ENCODE measurements around the gene ZNF827. TPM values are rescaled to one million over a fixed set of nuclear protein-coding genes. Genes with fewer than 3 reads are reported as not detected.

ZNF827 gene
- total RNA-seq, 1 experiment from 2014 or later, result 19.1 TPM

- intact Hi-C loops (cut with micrococcal nuclease), result no loop called here
- CTCF ChIA-PET, result no interaction called here
- Histone ChIP-seq H4K20me1 (ENCODE audit: insufficient read depth) (no peaks in the 10 kb centered on the region), H3K27ac (ENCODE audit: low read depth, low read length) (no peak overlapping the region), H3K79me2 (ENCODE audit: insufficient read depth, low read length) (no peaks in the 10 kb centered on the region), H3K4me2 (ENCODE audit: low read length) (no peak overlapping the region), H3K9me3 (ENCODE audit: control insufficient read depth in 1 of 2, insufficient read depth in 1 of 2, low read depth in 1 of 2, low read length in 2 of 2) (no peaks in the 10 kb centered on the region), H3K36me3 (ENCODE audit: control insufficient read depth in 1 of 2, insufficient read depth in 2 of 2, low read length in 2 of 2) (no peaks in the 10 kb centered on the region), H3K4me1 (ENCODE audit: control insufficient read depth in 1 of 2, insufficient read depth in 2 of 2, low read length in 2 of 2) (peaks cover 16 to 27% of the 10 kb centered on the region in 2 experiments), H3K4me3 (replicated peaks in 1 of 2; ENCODE audit: low read depth in 1 of 2, low read length in 2 of 2) (no peak overlapping the region), H3K9ac (ENCODE audit: low read length) (no peak overlapping the region), H2AFZ (ENCODE audit: low read depth, low read length, poor library complexity, severe bottlenecking) (no peak overlapping the region), H3K9me2 (ENCODE audit: insufficient read depth) (no peaks in the 10 kb centered on the region), H3K27me3 (ENCODE audit: insufficient read depth, low read length) (no peaks in the 10 kb centered on the region)
- POLR2A ChIA-PET, result no interaction called here
- RAD21 ChIA-PET (ENCODE audit: low non-redundant PET in 1 of 2, low total read pairs in 2 of 2, uncharacterized antibody in 2 of 2, unreplicated experiment in 2 of 2), result no interaction called here
- ATAC-seq (no peak), DNase-seq (ENCODE audit: low read depth, low spot score) (no peak)
- BruUV-seq (replicated peaks), result no TSS peak
- TF ChIP-seq EZH2 (IDR thresholded peaks at IDR 0.05), result no peak
- TF ChIP-seq, protein P1, sequence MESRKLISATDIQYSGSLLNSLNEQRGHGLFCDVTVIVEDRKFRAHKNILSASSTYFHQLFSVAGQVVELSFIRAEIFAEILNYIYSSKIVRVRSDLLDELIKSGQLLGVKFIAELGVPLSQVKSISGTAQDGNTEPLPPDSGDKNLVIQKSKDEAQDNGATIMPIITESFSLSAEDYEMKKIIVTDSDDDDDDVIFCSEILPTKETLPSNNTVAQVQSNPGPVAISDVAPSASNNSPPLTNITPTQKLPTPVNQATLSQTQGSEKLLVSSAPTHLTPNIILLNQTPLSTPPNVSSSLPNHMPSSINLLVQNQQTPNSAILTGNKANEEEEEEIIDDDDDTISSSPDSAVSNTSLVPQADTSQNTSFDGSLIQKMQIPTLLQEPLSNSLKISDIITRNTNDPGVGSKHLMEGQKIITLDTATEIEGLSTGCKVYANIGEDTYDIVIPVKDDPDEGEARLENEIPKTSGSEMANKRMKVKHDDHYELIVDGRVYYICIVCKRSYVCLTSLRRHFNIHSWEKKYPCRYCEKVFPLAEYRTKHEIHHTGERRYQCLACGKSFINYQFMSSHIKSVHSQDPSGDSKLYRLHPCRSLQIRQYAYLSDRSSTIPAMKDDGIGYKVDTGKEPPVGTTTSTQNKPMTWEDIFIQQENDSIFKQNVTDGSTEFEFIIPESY (IDR thresholded peaks at IDR 0.05; ENCODE audit: extremely low read depth, insufficient replicate concordance, low read length), result no peak
- TF ChIP-seq SP1 (IDR thresholded peaks at IDR 0.05; ENCODE audit: low read depth), result no peak
- no peak for TF ChIP-seq ELF1 (IDR thresholded peaks at IDR 0.05; ENCODE audit: borderline replicate concordance, low read depth)
- no peak for TF ChIP-seq ZFX (IDR thresholded peaks at IDR 0.05)
- TF ChIP-seq ATF3 (IDR thresholded peaks at IDR 0.05), result no peak
- no peak for TF ChIP-seq POLR2AphosphoS5 (IDR thresholded peaks at IDR 0.05; ENCODE audit: low read depth, low read length)
- no peak for TF ChIP-seq CEBPB (IDR thresholded peaks at IDR 0.05; ENCODE audit: low read depth)
- TF ChIP-seq JUND (IDR thresholded peaks at IDR 0.05), result no peak
- no peak for TF ChIP-seq SIN3A (IDR thresholded peaks at IDR 0.05; ENCODE audit: low read depth)
- no peak for TF ChIP-seq RAD21 (IDR thresholded peaks at IDR 0.05; ENCODE audit: low read depth)
- TF ChIP-seq ZNF274 (IDR thresholded peaks at IDR 0.05; ENCODE audit: low read depth, low read length), result no peak
- no peak for TF ChIP-seq SRF (IDR thresholded peaks at IDR 0.05; ENCODE audit: low read depth)
- TF ChIP-seq TCF7L2 (IDR thresholded peaks at IDR 0.05; ENCODE audit: borderline replicate concordance, extremely low read depth, insufficient read depth, insufficient read length), result no peak
- no peak for TF ChIP-seq FOSL1 (IDR thresholded peaks at IDR 0.05; ENCODE audit: low read depth)
- TF ChIP-seq YY1 (IDR thresholded peaks at IDR 0.05; ENCODE audit: extremely low read depth, insufficient replicate concordance, low read depth, low read length), result no peak
These were observed 208.6 kb downstream of the ZNF827 start for GRCh38 chr4:145730026-145730425.

All from HCT116 (cell line).